ENCODE data around the gene ZNF438. TPM values are rescaled to one million over a fixed set of nuclear protein-coding genes. Genes with fewer than 3 reads are reported as not detected.

ZNF438 gene
- total and polyA plus RNA-seq, 2 of the 13 experiments (the other 11 are each of a cell fraction or from before 2014, with no cell fraction given): 0.75 to 0.83 TPM

- TF ChIP-seq SYNCRIP (IDR thresholded peaks at IDR 0.05; ENCODE audit: insufficient read depth, low read depth, low read length) (no peak), EEA1 (CRISPR knock-in tag; IDR thresholded peaks at IDR 0.05; ENCODE audit: borderline replicate concordance) (no peak; the same call in 1 of the 2 replicates), ZNF501 (CRISPR knock-in tag; IDR thresholded peaks at IDR 0.05) (peak; percentile 46; the same call in 1 of the 2 replicates), ZMAT5 (CRISPR knock-in tag; IDR thresholded peaks at IDR 0.05; ENCODE audit: borderline replicate concordance, low read depth) (no peak), ZSCAN25 (CRISPR knock-in tag; IDR thresholded peaks at IDR 0.05) (no peak), DRAP1 (CRISPR knock-in tag; IDR thresholded peaks at IDR 0.05) (0 out of 2 replicates have a peak, but pooled peaks have one; percentile 21), EHMT2 (IDR thresholded peaks at IDR 0.05; ENCODE audit: borderline replicate concordance, low read depth, low read length) (no peak), IKZF4 (CRISPR knock-in tag; IDR thresholded peaks at IDR 0.05; ENCODE audit: borderline replicate concordance, low read depth, not compliant biosample characterization) (no peak), ZNF530 (CRISPR knock-in tag; IDR thresholded peaks at IDR 0.05; ENCODE audit: low read depth) (no peak), RCOR2 (CRISPR knock-in tag; IDR thresholded peaks at IDR 0.05) (no peak), NR2F2 (IDR thresholded peaks at IDR 0.05; ENCODE audit: borderline replicate concordance, low read depth) (peak; percentile 17; the same call in 1 of the 2 replicates), RBAK (CRISPR knock-in tag; IDR thresholded peaks at IDR 0.05) (no peak), ZFP1 (CRISPR knock-in tag; IDR thresholded peaks at IDR 0.05) (no peak), ATRX (CRISPR knock-in tag; IDR thresholded peaks at IDR 0.05; ENCODE audit: borderline replicate concordance) (no peak), GPN1 (CRISPR knock-in tag; IDR thresholded peaks at IDR 0.05; ENCODE audit: borderline replicate concordance) (no peak), ZBTB38 (CRISPR knock-in tag; IDR thresholded peaks at IDR 0.05) (peak; percentile 64), TMF1 (CRISPR knock-in tag; IDR thresholded peaks at IDR 0.05; ENCODE audit: low read depth) (peak; percentile 89; the same call in 1 of the 2 replicates), AHR (CRISPR knock-in tag; IDR thresholded peaks at IDR 0.05) (no peak), ISX (CRISPR knock-in tag; conservative IDR thresholded peaks at IDR 0.05) (0 out of 2 replicates have a peak, but pooled peaks have one; percentile 9), ZNF704 (CRISPR knock-in tag; IDR thresholded peaks at IDR 0.05; ENCODE audit: borderline replicate concordance) (0 out of 2 replicates have a peak, but pooled peaks have one; percentile 65), ZNF761 (CRISPR knock-in tag; conservative IDR thresholded peaks at IDR 0.05) (peak; percentile 50; the same call in 1 of the 2 replicates), SRSF1 (optimal IDR thresholded peaks at IDR 0.05; ENCODE audit: low read depth, low read length) (peak; percentile 38), IRF2 (CRISPR knock-in tag; IDR thresholded peaks at IDR 0.05) (0 out of 2 replicates have a peak, but pooled peaks have one; percentile 46), SMAD3 (CRISPR knock-in tag; IDR thresholded peaks at IDR 0.05) (no peak), ZNF282 (IDR thresholded peaks at IDR 0.05; ENCODE audit: partially characterized antibody) (no peak), ZNF12 (CRISPR knock-in tag; IDR thresholded peaks at IDR 0.05) (0 out of 2 replicates have a peak, but pooled peaks have one; percentile 23), DPF2 (CRISPR knock-in tag; IDR thresholded peaks at IDR 0.05; ENCODE audit: borderline replicate concordance, low read depth) (peak; percentile 14; the same call in 1 of the 2 replicates), SMYD3 (CRISPR knock-in tag; IDR thresholded peaks at IDR 0.05) (peak; percentile 68; the same call in 1 of the 2 replicates), SMAD1 (CRISPR knock-in tag; IDR thresholded peaks at IDR 0.05; ENCODE audit: borderline replicate concordance, low read depth) (no peak), BATF2 (CRISPR knock-in tag; IDR thresholded peaks at IDR 0.05) (no peak)
Measured at GRCh38 chr10:31031558-31032257, at the start of gene ZNF438 (continued).

Measured in HepG2 (cell line).